Measurements from ENCODE around the gene KCNT1. TPM values are rescaled to one million over a fixed set of nuclear protein-coding genes. Genes with fewer than 3 reads are reported as not detected.
A peak's percentile ranks its signal among the peaks of the same experiment; 100 is the strongest.

KCNT1 gene
- total and polyA plus RNA-seq, 9 donors, result 0.83 to 12.0 (median 3.7) TPM

DNA sequence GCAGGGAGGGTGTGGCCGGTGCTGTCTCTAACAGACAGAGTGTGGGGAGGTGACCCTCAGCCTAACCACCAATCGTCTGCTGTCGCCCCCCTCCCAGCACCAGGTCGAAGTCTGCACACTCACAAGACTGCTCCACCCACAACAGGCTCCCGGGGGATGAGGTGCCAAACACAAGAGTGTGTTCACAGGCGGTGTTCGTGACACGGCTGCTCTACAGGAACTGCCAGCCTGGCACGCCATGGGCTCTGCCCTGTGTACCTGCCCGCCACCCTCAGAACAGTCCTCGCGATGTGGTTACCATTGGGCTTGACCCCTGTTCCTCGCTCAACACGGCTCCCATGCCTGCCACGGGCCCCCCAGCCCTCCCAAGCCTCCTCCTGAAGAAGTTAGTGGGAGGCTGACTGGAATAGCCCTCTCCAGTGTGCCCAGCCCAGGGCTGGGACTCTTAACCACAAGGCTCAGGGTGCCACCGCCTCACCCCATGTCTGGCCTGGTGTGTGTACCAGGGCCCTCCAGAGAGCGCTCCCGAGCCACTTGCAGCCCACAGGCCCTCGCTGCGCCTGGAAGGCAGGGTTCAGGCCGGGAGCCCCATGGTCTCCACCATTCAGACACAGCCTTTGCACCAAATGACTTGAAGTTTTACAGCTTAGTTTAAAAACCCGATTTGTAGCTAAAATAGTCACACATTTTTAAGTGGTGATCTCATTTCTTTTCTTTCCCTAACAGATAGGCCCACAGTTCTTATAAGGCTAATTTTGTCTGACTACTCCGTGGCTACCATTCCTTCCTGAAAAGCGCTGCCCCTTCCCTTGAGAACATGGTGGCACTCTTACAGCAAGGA is 102.8 kb downstream of the KCNT1 start:
- Histone ChIP-seq H3K36me3 (no peaks in the 10 kb centered on the region), H3K4me1 (ENCODE audit: insufficient read depth) (peaks cover 2% of the 10 kb centered on the region), H3K27ac (no peak overlapping the region), H3K27me3 (no peaks in the 10 kb centered on the region), H3K4me3 (no peak overlapping the region), H3K9me3 (no peaks in the 10 kb centered on the region)
- WGBS, 3 donors, result 75 to 78% (median 76%) methylated on average over 24 of the region's 24 CpGs
- TF ChIP-seq POLR2A (IDR thresholded peaks at IDR 0.05) (no peak), CTCF (IDR thresholded peaks at IDR 0.05) (no peak), EP300 (IDR thresholded peaks at IDR 0.05) (no peak)
- no peak for DNase-seq
- intact Hi-C loops (cut with DNase I), result no loop called here

DNA sequence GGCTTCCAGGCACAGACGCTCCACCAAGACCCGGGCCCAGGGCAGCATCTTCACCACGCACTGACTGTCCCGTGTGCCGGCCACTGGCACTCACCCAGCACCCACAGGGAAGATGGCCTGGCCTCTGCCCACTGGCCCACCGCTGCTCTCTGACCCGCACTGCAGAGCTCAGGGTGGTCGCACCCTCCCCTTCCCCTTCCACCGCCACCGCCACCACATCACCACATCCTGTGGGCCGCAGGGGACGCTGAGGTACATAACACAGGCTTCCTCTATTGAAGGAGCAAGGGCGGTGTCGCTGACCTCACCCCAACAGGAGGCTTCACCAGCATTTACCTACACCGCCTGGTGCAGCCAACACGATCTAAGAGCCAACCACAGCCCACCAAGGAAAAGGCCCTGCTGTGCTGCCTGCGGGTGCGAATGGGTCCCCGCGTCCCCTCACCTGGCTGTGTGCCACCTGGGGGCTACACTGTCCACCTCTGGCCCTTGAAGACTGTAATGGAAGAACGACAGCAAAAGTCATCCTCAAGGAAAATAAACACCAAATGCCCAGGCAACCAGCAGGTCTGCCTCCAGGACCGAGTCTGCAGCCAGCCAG is 103.5 kb downstream of the KCNT1 start:
- H3K9me3 ChIP-seq, result no peaks in the 10 kb centered on the region
- intact Hi-C loops (cut with DNase I), result no loop called here
- peaks cover 2% of the 10 kb centered on the region for H3K4me1 ChIP-seq (ENCODE audit: insufficient read depth)
- no peak overlapping the region for H3K27ac ChIP-seq
- H3K36me3 ChIP-seq, result no peaks in the 10 kb centered on the region
- TF ChIP-seq EP300 (IDR thresholded peaks at IDR 0.05), result no peak
- no peak for TF ChIP-seq POLR2A (IDR thresholded peaks at IDR 0.05)
- no peak for TF ChIP-seq CTCF (IDR thresholded peaks at IDR 0.05)
- no peaks in the 10 kb centered on the region for H3K27me3 ChIP-seq
- H3K4me3 ChIP-seq, result no peak overlapping the region
- DNase-seq, result peak in 1 of 5 donors; percentile 17
- 88 to 91% (median 90%) methylated on average over 22 of the region's 22 CpGs for WGBS, 3 donors

GRCh38 chr9:135809166-135809565 is 107.2 kb downstream of the KCNT1 start:
- 70 to 76% (median 73%) methylated on average over 10 of the region's 10 CpGs for WGBS, 3 donors
- intact Hi-C loops (cut with DNase I), result no loop called here
- Histone ChIP-seq H3K27ac (no peak overlapping the region), H3K27me3 (no peaks in the 10 kb centered on the region), H3K4me3 (no peak overlapping the region), H3K36me3 (no peaks in the 10 kb centered on the region), H3K4me1 (ENCODE audit: insufficient read depth) (peaks cover 2% of the 10 kb centered on the region), H3K9me3 (peaks cover 0 to 5% of the 10 kb centered on the region in 2 donors)
- TF ChIP-seq POLR2A (IDR thresholded peaks at IDR 0.05) (no peak), CTCF (IDR thresholded peaks at IDR 0.05) (no peak), EP300 (IDR thresholded peaks at IDR 0.05) (no peak)
- no peak for DNase-seq

GRCh38 chr9:135810806-135811575 is 109.0 kb downstream of the KCNT1 start:
- Histone ChIP-seq H3K9me3 (peaks cover 0 to 5% of the 10 kb centered on the region in 2 donors), H3K27me3 (no peaks in the 10 kb centered on the region), H3K4me3 (no peak overlapping the region), H3K4me1 (ENCODE audit: insufficient read depth) (no peaks in the 10 kb centered on the region), H3K27ac (no peak overlapping the region), H3K36me3 (no peaks in the 10 kb centered on the region)
- DNase-seq, result peak in 2 of 5 donors; percentile 12 to 25
- intact Hi-C loops (cut with DNase I), result no loop called here
- 93 to 96% (median 95%) methylated on average over 23 of the region's 23 CpGs for WGBS, 3 donors
- no peak for TF ChIP-seq POLR2A (IDR thresholded peaks at IDR 0.05)
- no peak for TF ChIP-seq EP300 (IDR thresholded peaks at IDR 0.05)
- no peak for TF ChIP-seq CTCF (IDR thresholded peaks at IDR 0.05)
